B cell (primary cell): ENCODE data around the gene ATXN1. TPM values are rescaled to one million over a fixed set of nuclear protein-coding genes. Genes with fewer than 3 reads are reported as not detected.
"Not testable (repeated sequence)": the region's sequence is repeated elsewhere in the genome, so short reads cannot be mapped to it uniquely, and the experiment has no call there.

Source experiments
- ATAC-seq: fragments of 200-7000 bp; cut with Tn5 transposase; one replicate; pipeline ENCODE4 v1.10.0; 2021; ENCODE audit warnings: low read depth, mild to moderate bottlenecking, moderate number of reproducible peaks, moderate library complexity
- CTCF ChIA-PET: fragments of 350-600 bp; sonication (Branson Sonifier 250); formaldehyde crosslinking; loops from one replicate; lab custom pipeline; 2021; ENCODE audit warnings: antibody characterized with exemption, inconsistent platforms; lab: Charles Lee
- POLR2A ChIA-PET: fragments of 350-600 bp; sonication (Branson Sonifier 250); formaldehyde crosslinking; loops from one replicate; lab custom pipeline; 2021; ENCODE audit warnings: antibody characterized with exemption; lab: Charles Lee
- DNase-seq: peaks from one replicate; pipeline ENCODE4 v3.0.0; 2013
- H2AFZ ChIP-seq: 2 replicates; pipeline ENCODE4 v1.6.1; 2012; ENCODE audit warnings: mild to moderate bottlenecking, low read depth, low read length; ENCODE audit not compliant: insufficient read depth, poor library complexity, severe bottlenecking
- H3K27ac ChIP-seq, 2 donors: 1 replicate in 1 of 2; 2 replicates in 1 of 2; pipeline ENCODE4 v1.5.1; 2012 to 2013; ENCODE audit warnings: low read length in 2 of 2, mild to moderate bottlenecking in 2 of 2, moderate library complexity in 1 of 2
- H3K27me3 ChIP-seq, 4 experiments: fragments of 200-600 bp in 1 of 4; sonication (generic) in 1 of 4; replicated peaks in 1 of 4; 1 replicate in 2 of 4; 2 replicates in 2 of 4; pipeline versions ENCODE4 v1.6.1 to v1.7.0; 2013 to 2016; ENCODE audit warnings: low read length in 3 of 4, mild to moderate bottlenecking in 2 of 4, mixed read lengths in 1 of 4, moderate library complexity in 1 of 4; ENCODE audit not compliant: insufficient read depth in 4 of 4, control insufficient read depth in 3 of 4; ENCODE audit errors: control extremely low read depth in 1 of 4
- H3K36me3 ChIP-seq, 2 experiments: replicated peaks in 1 of 2; 1 replicate in 1 of 2; 2 replicates in 1 of 2; pipeline versions ENCODE4 v1.6.1 to v1.7.1; 2013; ENCODE audit warnings: low read length in 1 of 2; ENCODE audit not compliant: insufficient read depth in 2 of 2, control insufficient read depth in 1 of 2; ENCODE audit errors: control extremely low read depth in 1 of 2, extremely low read depth in 1 of 2
- H3K4me1 ChIP-seq, 2 donors: fragments of 200-600 bp in 1 of 2; sonication (generic) in 1 of 2; 1 replicate in 1 of 2; 2 replicates in 1 of 2; pipeline versions ENCODE4 v1.5.1 to v1.6.1; 2013 to 2017; ENCODE audit warnings: low read length in 2 of 2; ENCODE audit not compliant: control insufficient read depth in 2 of 2, insufficient read depth in 2 of 2
- H3K4me2 ChIP-seq: replicated peaks from 2 replicates; pipeline ENCODE3; 2012; ENCODE audit warnings: mild to moderate bottlenecking, low read depth, low read length; ENCODE audit not compliant: poor library complexity, severe bottlenecking
- H3K4me3 ChIP-seq, 5 experiments: fragments of 200-600 bp in 1 of 5; sonication (generic) in 1 of 5; 1 replicate in 3 of 5; 2 replicates in 2 of 5; pipeline versions ENCODE4 v1.5.1 to v1.7.0; 2011 to 2016; ENCODE audit warnings: low read length in 4 of 5, mild to moderate bottlenecking in 4 of 5, low read depth in 2 of 5, control low read depth in 1 of 5, moderate library complexity in 1 of 5; ENCODE audit not compliant: insufficient read depth in 1 of 5; ENCODE audit errors: control extremely low read depth in 1 of 5, extremely low read depth in 1 of 5
- H3K79me2 ChIP-seq: fragments of 200-600 bp; sonication (generic); one replicate; pipeline ENCODE4 v1.6.0; 2016; ENCODE audit warnings: low read length; ENCODE audit not compliant: control insufficient read depth, insufficient read depth
- H3K9ac ChIP-seq: fragments of 200-600 bp; sonication (generic); 2 replicates; pipeline ENCODE4 v1.6.1; 2017; ENCODE audit warnings: mild to moderate bottlenecking, low read length, moderate library complexity
- H3K9me3 ChIP-seq, 3 donors: one replicate each; pipeline versions ENCODE4 v1.6.1 to v1.7.1; 2013; ENCODE audit warnings: low read length in 2 of 3; ENCODE audit not compliant: control insufficient read depth in 2 of 3, insufficient read depth in 1 of 3; ENCODE audit errors: control extremely low read depth in 1 of 3
- H4K20me1 ChIP-seq: 2 replicates; pipeline ENCODE4 v1.6.0; 2012; ENCODE audit warnings: mild to moderate bottlenecking, low read length; ENCODE audit not compliant: insufficient read depth, control insufficient read depth, poor library complexity, severe bottlenecking
- H3K27ac Mint-ChIP-seq: one replicate; pipeline ENCODE4 v1.8.0; 2021; ENCODE audit warnings: mixed read lengths
- H3K27me3 Mint-ChIP-seq: one replicate; pipeline ENCODE4 v1.8.0; 2021; ENCODE audit warnings: mixed read lengths
- H3K4me1 Mint-ChIP-seq: one replicate; pipeline ENCODE4 v1.8.0; 2021; ENCODE audit warnings: mixed read lengths
- H3K4me3 Mint-ChIP-seq: one replicate; pipeline ENCODE4 v1.8.0; 2021; ENCODE audit warnings: mixed read lengths
- H3K9me3 Mint-ChIP-seq: one replicate; pipeline ENCODE4 v1.8.0; 2022; ENCODE audit warnings: mixed read lengths; ENCODE audit not compliant: insufficient read depth
- EZH2 ChIP-seq: IDR thresholded peaks from 2 replicates; pipeline ENCODE4 v1.6.1; 2012; ENCODE audit warnings: borderline replicate concordance, low read depth, mild to moderate bottlenecking, moderate library complexity, low read length; ENCODE audit not compliant: insufficient read depth, poor library complexity, severe bottlenecking
- WGBS: methylation state at CpG from one replicate; pipeline ENCODE4 v1.1.5; 2013; ENCODE audit warnings: missing lambda C conversion rate; ENCODE audit not compliant: insufficient coverage; 5-methylcytosine and 5-hydroxymethylcytosine counted together
- intact Hi-C: fragments of 100-400 bp; cut with micrococcal nuclease; formaldehyde crosslinking; loops from one replicate; pipeline ENCODE4 v1.10.0; 2022
- polyA plus RNA-seq: library from polyadenylated mRNA; depleted of rRNA; stranded (reverse); fragments of >200 nt; gene quantifications from 2 replicates; pipeline ENCODE4 v1.2.3, GENCODE V29; 2012
- total RNA-seq, 2 donors: library from RNA; stranded (reverse); fragments of 120-200 nt in 1 of 2; gene quantifications; 1 replicate in 1 of 2; 2 replicates in 1 of 2; pipeline versions ENCODE4 v1.2.3 to v1.2.4, GENCODE V29; 2013 to 2022
- TF ChIP-seq, protein P1 (sequence below): fragments of 200-600 bp; IDR thresholded peaks from one replicate; pipeline ENCODE4 v1.8.0; 2022; ENCODE audit warnings: antibody characterized with exemption, mild to moderate bottlenecking

ATXN1 gene
- total and polyA plus RNA-seq, 2 donors (not counting 1 experiment from before 2014, with no cell fraction given), result 5.7 to 63.8 TPM

DNA sequence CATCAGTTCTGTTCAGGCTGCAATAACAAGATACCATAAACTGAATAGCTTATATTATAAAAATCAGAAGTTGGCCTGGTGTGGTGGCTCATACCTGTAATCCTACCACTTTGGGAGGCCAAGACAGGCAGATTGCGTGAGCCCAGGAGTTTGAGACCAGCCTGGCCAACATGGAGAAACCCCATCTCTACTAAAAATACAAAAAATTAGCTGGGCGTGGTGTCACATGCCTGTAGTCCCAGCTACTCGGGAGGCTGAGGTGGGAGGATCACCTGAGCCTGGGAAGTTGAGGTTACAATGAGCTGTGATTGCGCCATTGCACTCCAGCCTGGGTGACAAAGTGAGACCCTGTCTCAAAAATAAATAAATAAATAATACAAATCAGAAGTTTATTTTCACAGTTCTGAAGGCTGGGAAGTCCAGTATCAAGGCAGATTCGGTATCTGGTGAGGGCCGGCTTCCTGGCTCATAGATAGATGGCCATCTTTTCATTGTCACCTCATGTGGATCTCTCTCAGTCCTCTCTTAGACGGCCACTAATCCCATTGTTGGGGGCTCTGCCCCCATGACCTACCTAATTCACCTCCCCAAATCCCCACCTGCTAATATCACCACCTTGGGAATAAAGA lies 491.7 kb downstream of the ATXN1 start:
- H3K27me3 Mint-ChIP-seq, ATAC-seq, POLR2A ChIA-PET: not testable (repeated sequence)

DNA sequence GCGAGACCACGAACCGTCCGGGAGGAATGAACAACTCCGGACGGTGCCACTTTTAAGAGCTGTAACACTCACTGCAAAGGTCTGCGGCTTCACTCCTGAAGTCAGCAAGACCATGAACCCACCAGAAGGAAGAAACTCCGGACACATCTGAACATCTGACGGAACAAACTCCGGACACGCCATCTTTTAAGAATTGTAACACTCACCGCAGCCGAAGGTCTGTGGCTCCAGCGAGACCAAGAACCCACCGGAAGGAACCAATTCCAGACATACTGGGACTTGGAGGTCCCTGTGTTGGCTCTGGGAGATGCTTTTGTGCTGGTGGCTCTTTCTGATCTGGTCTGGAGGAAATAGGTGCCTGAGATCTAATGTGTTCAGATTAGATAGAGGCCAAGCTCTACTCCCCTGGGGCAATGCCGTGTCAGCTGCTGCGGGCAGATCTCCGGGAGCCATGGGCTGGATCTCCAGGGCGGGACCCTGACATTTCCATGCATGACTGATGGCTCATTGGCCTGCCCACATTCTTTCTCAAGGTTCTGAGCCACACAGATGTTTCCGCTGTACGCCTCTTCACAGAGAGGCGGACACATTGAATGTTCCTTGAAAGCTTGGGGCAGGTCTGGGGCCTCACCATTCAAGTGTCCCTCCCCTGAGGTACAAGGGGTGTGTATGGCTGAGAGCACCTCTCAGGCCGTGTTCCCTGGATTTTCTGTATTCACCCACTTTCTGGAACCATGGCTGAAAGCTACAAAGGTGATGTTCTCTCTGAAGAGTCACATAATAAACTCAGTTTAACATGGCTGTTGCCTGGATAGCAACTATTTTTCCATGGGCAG lies 493.6 kb downstream of the ATXN1 start:
- H3K79me2 ChIP-seq, result no peaks in the 10 kb centered on the region
- CTCF ChIA-PET, result no interaction called here

More for the DNA sequence above, 491.7 kb downstream of the ATXN1 start:
- H3K4me3 Mint-ChIP-seq, H3K79me2 ChIP-seq, H3K9ac ChIP-seq, intact Hi-C loops, H2AFZ ChIP-seq, H4K20me1 ChIP-seq, H3K4me3 ChIP-seq, H3K27ac ChIP-seq, H3K9me3 ChIP-seq, H3K36me3 ChIP-seq, H3K27ac Mint-ChIP-seq, H3K27me3 ChIP-seq, H3K9me3 Mint-ChIP-seq, H3K4me2 ChIP-seq, H3K4me1 Mint-ChIP-seq, H3K4me1 ChIP-seq, DNase-seq: not testable (repeated sequence)
- WGBS, result 69% methylated on average over 3 of the region's 7 CpGs
- CTCF ChIA-PET, result interaction anchor here (1.5 kb wide), 1 partner anchor 86 kb away, joined by 3 read pairs; no protein-coding TSS in a partner anchor

More for the DNA sequence above, 493.6 kb downstream of the ATXN1 start:
- Mint-ChIP-seq H3K27ac (no peak overlapping the region), H3K27me3 (peaks cover 9% of the 10 kb centered on the region), H3K4me3 (no peak overlapping the region), H3K4me1 (no peaks in the 10 kb centered on the region), H3K9me3 (no peaks in the 10 kb centered on the region)
- H4K20me1 ChIP-seq, result no peaks in the 10 kb centered on the region
- no peak overlapping the region for H3K27ac ChIP-seq
- H3K4me1 ChIP-seq, result no peaks in the 10 kb centered on the region
- H3K9ac ChIP-seq, result no peak overlapping the region
- no peak overlapping the region for H2AFZ ChIP-seq
- no peaks in the 10 kb centered on the region for H3K9me3 ChIP-seq
- no peak overlapping the region for H3K4me3 ChIP-seq
- H3K36me3 ChIP-seq, result no peaks in the 10 kb centered on the region
- POLR2A ChIA-PET, result no interaction called here
- DNase-seq, result no peak
- WGBS, result 96% methylated on average over 22 of the region's 23 CpGs
- no peaks in the 10 kb centered on the region for H3K27me3 ChIP-seq
- H3K4me2 ChIP-seq, result no peak overlapping the region
- ATAC-seq, result peak; percentile 33
- TF ChIP-seq, protein P1, sequence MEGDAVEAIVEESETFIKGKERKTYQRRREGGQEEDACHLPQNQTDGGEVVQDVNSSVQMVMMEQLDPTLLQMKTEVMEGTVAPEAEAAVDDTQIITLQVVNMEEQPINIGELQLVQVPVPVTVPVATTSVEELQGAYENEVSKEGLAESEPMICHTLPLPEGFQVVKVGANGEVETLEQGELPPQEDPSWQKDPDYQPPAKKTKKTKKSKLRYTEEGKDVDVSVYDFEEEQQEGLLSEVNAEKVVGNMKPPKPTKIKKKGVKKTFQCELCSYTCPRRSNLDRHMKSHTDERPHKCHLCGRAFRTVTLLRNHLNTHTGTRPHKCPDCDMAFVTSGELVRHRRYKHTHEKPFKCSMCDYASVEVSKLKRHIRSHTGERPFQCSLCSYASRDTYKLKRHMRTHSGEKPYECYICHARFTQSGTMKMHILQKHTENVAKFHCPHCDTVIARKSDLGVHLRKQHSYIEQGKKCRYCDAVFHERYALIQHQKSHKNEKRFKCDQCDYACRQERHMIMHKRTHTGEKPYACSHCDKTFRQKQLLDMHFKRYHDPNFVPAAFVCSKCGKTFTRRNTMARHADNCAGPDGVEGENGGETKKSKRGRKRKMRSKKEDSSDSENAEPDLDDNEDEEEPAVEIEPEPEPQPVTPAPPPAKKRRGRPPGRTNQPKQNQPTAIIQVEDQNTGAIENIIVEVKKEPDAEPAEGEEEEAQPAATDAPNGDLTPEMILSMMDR, result no peak
- TF ChIP-seq EZH2, result no peak
- intact Hi-C loops, result no loop called here
